Heart right ventricle (tissue), 16 donors: ENCODE data around the gene MRPS6. TPM values are rescaled to one million over a fixed set of nuclear protein-coding genes. Genes with fewer than 3 reads are reported as not detected.

Experiments used
- ATAC-seq, 8 donors: fragments of 200-7000 bp; cut with Tn5 transposase; one replicate each; pipeline ENCODE4 v1.9.1; 2020; ENCODE audit warnings: mild to moderate bottlenecking in 8 of 8, moderate library complexity in 8 of 8, moderate number of reproducible peaks in 1 of 8
- DNase-seq, 2 donors: peaks; one replicate each; pipeline ENCODE4 v3.0.0-alpha.2; 2020
- H3K27ac ChIP-seq, 10 donors: fragments of 200-600 bp; sonication (generic) in 2 of 10; one replicate each; pipeline versions ENCODE4 v1.5.0 to v1.8.0; 2020 to 2022; ENCODE audit warnings: mild to moderate bottlenecking in 3 of 10
- H3K27me3 ChIP-seq, 7 donors: fragments of 200-600 bp; one replicate each; pipeline ENCODE4 v1.8.0; 2021 to 2022; ENCODE audit warnings: mild to moderate bottlenecking in 2 of 7
- H3K36me3 ChIP-seq, 9 donors: fragments of 200-600 bp; sonication (generic) in 1 of 9; one replicate each; pipeline versions ENCODE4 v1.5.0 to v1.8.0; 2020 to 2022; ENCODE audit warnings: mild to moderate bottlenecking in 2 of 9
- H3K4me1 ChIP-seq, 9 donors: fragments of 200-600 bp; sonication (generic) in 1 of 9; one replicate each; pipeline versions ENCODE4 v1.5.0 to v1.8.0; 2020 to 2022; ENCODE audit warnings: mild to moderate bottlenecking in 4 of 9
- H3K4me3 ChIP-seq, 10 donors: fragments of 200-600 bp; sonication (generic) in 2 of 10; one replicate each; pipeline versions ENCODE4 v1.5.0 to v1.8.0; 2020 to 2022; ENCODE audit warnings: mild to moderate bottlenecking in 7 of 10, moderate library complexity in 2 of 10
- H3K9me3 ChIP-seq, 11 donors: fragments of 200-600 bp in 10 of 11; sonication (generic) in 2 of 11; one replicate each; pipeline versions ENCODE4 v1.5.0 to v1.8.0; 2013 to 2022; ENCODE audit warnings: mild to moderate bottlenecking in 2 of 11, control low read depth in 1 of 11, moderate library complexity in 1 of 11
- WGBS, 2 donors: extraction: QIAGEN DNeasy Blood & Tissue Kit; methylation state at CpG; one replicate each; pipeline ENCODE4 v1.1.7; 2013; ENCODE audit warnings: inconsistent platforms in 1 of 2; 5-methylcytosine and 5-hydroxymethylcytosine counted together
- intact Hi-C, 10 donors: fragments of 100-400 bp; cut with DNase I; formaldehyde crosslinking; loops; one replicate each; pipeline versions ENCODE4 v1.11.1 to v1.14.2; 2022
- polyA plus RNA-seq, 2 donors: library from polyadenylated mRNA; stranded (reverse); fragments of 200-250 nt; gene quantifications; one replicate each; pipeline ENCODE4 v1.2.3, GENCODE V29; 2013
- total RNA-seq, 10 donors: library from RNA; stranded (reverse); fragmentation: NEBNext Ultra II Directional in 3 of 10; extraction: Animal tissue kit (Norgen Biotek cat#: 25700) in 3 of 10; gene quantifications; one replicate each; pipeline versions ENCODE4 v1.2.1 to v1.2.4, GENCODE V29; 2021 to 2023
- TF ChIP-seq, protein P1 (sequence below), 9 donors: fragments of 200-600 bp; sonication (generic) in 2 of 9; IDR thresholded peaks; one replicate each; pipeline versions ENCODE4 v1.5.0 to v1.8.0; 2021 to 2022; ENCODE audit warnings: antibody characterized with exemption in 9 of 9, mild to moderate bottlenecking in 5 of 9, moderate library complexity in 1 of 9
- donor health status: Arrhythmogenic right ventricular cardiomyopathy.
- donor health status: ischemic (EF 13 %, LVEDD 7.1; RV severe dilation, severe dysfunction).
- donor health status: healthy with polysubstance abuse.
- donor health status: DM: no; HTN: yes; CAD: no.
- donor health status: DM: no; HTN: no; CAD: no.
- donor health status: ischemic (EF 25% LVEDD 6.9; RV normal size, moderate dysfunction).
- donor health status: ischemic (EF 25% LVEDD 5.7; RV mildly dilated, moderate dysfunction).
- donor health status: healthy.
- donor health status: DM: yes; HTN: yes; CAD: no.
- donor health status: Ischemic cardiomyopathy.
- donor health status: ischemic (EF 35%, LVEDD 5.7; RV mildly dilated, moderate dysfunction).
- donor health status: nonischemic (EF 11% LVEDD 7.7; RV severe dilation, severe dysfunction).
- donor health status: DM: yes; HTN: yes; CAD: no.
- donor health status: PGD.
- donor health status: ischemic (EF 29% LVEDD 5.4; RV normal size, mild dysfunction).
- donor health status: nonischemic (EF 23%, LVEDD 6.1; RV moderate dilation, normal function).

Gene MRPS6
- total and polyA plus RNA-seq, 12 donors, result 32.0 to 68.1 (median 39.8) TPM

DNA sequence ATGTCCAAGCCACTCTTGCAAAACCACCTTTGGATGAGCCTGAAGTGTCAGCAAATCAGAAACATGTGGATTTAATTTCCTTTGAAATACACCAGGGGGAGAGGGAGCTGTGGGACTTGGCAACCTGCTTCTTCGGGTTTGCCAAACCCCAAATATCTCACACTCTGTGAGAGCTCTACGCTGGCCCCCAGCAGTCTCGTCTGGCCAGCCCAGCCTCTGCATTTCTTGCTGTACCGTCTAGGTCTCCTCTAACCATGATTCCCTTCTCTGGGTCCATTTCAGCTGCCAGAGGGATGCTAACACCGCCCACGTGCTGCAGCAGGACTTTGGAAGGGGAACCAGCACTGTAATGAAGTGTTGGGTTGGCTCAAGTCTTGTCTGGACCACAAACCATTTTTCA, 114.6 kb downstream of the MRPS6 start:
- peak in 1 of 2 donors; percentile 39 for DNase-seq
- intact Hi-C loops, result no loop called here
- WGBS, 2 donors, result 70 to 78% methylated on average over 6 of the region's 6 CpGs

DNA sequence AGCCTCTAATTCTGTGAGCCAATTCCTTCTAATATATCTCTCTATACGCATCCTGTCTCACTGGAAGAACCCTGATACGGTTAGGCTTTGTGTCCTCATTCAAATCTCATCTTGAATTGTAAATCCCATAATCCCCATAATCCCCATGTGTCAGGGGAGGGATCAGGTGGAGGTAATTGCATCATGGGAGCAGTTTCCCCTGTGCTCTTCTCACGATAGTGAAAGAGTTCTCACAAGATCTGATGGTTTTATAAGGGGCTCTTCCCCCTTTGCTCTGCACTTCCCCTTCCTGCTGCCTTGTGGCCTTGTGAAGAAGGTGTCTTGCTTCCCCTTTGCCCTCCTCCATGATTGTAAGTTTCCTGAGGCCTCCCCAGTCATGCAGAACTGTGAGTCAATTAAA, 116.1 kb downstream of the MRPS6 start:
- intact Hi-C loops, result no loop called here
- Histone ChIP-seq H3K27ac (no peak overlapping the region), H3K4me1 (peaks cover 0 to 6% (median 0%) of the 10 kb centered on the region in 9 donors), H3K9me3 (no peaks in the 10 kb centered on the region), H3K27me3 (no peaks in the 10 kb centered on the region), H3K4me3 (no peak overlapping the region), H3K36me3 (no peaks in the 10 kb centered on the region)
- DNase-seq (no peak), ATAC-seq (no peak)
- WGBS, 2 donors, result 79 to 86% methylated on average over 3 of the region's 3 CpGs
- TF ChIP-seq, protein P1, sequence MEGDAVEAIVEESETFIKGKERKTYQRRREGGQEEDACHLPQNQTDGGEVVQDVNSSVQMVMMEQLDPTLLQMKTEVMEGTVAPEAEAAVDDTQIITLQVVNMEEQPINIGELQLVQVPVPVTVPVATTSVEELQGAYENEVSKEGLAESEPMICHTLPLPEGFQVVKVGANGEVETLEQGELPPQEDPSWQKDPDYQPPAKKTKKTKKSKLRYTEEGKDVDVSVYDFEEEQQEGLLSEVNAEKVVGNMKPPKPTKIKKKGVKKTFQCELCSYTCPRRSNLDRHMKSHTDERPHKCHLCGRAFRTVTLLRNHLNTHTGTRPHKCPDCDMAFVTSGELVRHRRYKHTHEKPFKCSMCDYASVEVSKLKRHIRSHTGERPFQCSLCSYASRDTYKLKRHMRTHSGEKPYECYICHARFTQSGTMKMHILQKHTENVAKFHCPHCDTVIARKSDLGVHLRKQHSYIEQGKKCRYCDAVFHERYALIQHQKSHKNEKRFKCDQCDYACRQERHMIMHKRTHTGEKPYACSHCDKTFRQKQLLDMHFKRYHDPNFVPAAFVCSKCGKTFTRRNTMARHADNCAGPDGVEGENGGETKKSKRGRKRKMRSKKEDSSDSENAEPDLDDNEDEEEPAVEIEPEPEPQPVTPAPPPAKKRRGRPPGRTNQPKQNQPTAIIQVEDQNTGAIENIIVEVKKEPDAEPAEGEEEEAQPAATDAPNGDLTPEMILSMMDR (IDR thresholded peaks at IDR 0.05), result no peak

More for the DNA sequence above, 114.6 kb downstream of the MRPS6 start:
- no peak overlapping the region for H3K4me3 ChIP-seq
- TF ChIP-seq, protein P1 (IDR thresholded peaks at IDR 0.05), result no peak
- no peak overlapping the region for H3K27ac ChIP-seq
- ATAC-seq, result peak; percentile 48 to 85 (median 68)
- peaks cover 0 to 6% (median 0%) of the 10 kb centered on the region in 9 donors for H3K4me1 ChIP-seq
- H3K27me3 ChIP-seq, result no peaks in the 10 kb centered on the region
- H3K9me3 ChIP-seq, result no peaks in the 10 kb centered on the region
- H3K36me3 ChIP-seq, result no peaks in the 10 kb centered on the region

DNA sequence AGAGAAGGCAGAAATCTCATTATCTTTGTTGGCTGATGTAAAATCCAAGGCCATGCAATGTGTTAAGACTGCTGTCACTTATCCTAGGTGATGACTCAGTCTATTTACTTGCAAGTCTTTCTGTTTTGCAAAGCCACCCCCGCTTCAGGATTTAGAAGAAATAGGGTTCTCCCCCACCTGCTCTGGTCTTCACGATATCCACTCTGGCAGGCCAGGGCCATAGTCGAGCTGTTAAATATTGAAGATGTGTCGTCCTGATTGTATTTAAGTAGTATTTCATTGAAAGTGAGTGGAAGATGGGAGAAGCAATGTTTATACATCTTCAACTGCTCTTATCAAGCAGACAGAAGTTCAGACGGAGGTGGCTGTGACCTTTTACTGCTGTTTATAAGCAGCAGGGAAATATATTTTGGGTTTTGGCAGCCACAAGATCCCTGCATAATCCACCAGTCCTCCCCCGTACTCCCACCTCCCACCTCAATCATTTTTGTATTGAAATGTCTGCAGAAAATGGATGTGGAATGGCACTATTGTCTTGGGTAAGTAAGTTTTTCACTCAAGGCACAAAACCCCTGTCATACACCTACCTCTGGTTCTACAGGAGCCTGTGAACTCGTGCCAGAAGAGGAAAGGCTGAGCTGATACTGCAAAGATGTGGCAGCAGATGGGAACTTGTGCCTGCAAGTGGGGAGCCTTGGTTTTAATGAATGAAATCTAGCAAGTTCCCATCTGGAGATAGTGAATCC, 117.4 kb downstream of the MRPS6 start:
- H3K27me3 ChIP-seq, result no peaks in the 10 kb centered on the region
- H3K36me3 ChIP-seq, result no peaks in the 10 kb centered on the region
- intact Hi-C loops, result no loop called here
- WGBS, 2 donors, result 72 to 76% methylated on average over 7 of the region's 7 CpGs
- TF ChIP-seq, protein P1 (IDR thresholded peaks at IDR 0.05), result no peak
- DNase-seq (no peak), ATAC-seq (no peak)
- no peaks in the 10 kb centered on the region for H3K9me3 ChIP-seq
- H3K4me1 ChIP-seq, result peaks cover 0 to 6% (median 0%) of the 10 kb centered on the region in 9 donors
- H3K27ac ChIP-seq, result no peak overlapping the region
- no peak overlapping the region for H3K4me3 ChIP-seq

DNA sequence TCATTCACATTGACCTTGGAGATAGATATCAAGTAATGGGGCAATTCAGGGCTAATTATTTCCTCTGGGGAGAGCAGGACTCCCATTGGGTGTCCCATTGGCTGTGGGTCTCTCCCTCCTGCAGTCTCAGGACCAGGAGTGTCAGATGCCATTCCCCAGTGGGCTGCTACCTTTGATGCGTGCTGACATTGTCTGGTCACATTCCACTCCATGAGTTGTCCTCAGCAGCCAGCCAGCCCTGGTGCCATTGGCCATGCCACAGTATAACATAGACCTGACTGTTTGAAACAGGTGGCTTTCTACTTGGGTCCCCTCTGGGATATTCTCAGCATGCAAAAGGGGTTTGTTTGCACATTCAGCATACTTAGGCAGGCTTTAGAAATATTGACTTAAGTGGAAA, 118.5 kb downstream of the MRPS6 start:
- Histone ChIP-seq H3K27ac (no peak overlapping the region), H3K27me3 (no peaks in the 10 kb centered on the region), H3K4me3 (no peak overlapping the region), H3K9me3 (no peaks in the 10 kb centered on the region), H3K36me3 (no peaks in the 10 kb centered on the region), H3K4me1 (peaks cover 0 to 3% (median 0%) of the 10 kb centered on the region in 9 donors)
- intact Hi-C loops, result no loop called here
- TF ChIP-seq, protein P1 (IDR thresholded peaks at IDR 0.05), result no peak
- no peak for ATAC-seq
- WGBS, 2 donors, result 59 to 97% methylated on average over 1 of the region's 1 CpG
- DNase-seq, result no peak

Other genes starting within 250 kb of the MRPS6 start
- 100 to 1,000 TPM; 551 to 977 (median 851) TPM for gene ATP5PO, start 157.8 kb upstream of the MRPS6 start, total RNA-seq
- gene ATP5PO, start 157.8 kb upstream of the MRPS6 start, polyA plus RNA-seq, result 1,000 to 10,000 TPM in 1 of 2 donors, 100 to 1,000 TPM in 1; 893 to 1,557 TPM
- 1 to 10 TPM; 1.8 to 7.4 (median 2.8) TPM for gene SLC5A3, start within 50 bp of the MRPS6 start, total RNA-seq
- gene SLC5A3, start within 50 bp of the MRPS6 start, polyA plus RNA-seq, result 1 to 10 TPM in 1 of 2 donors, under 1 TPM in 1; 0.58 to 1.3 TPM